Stimulated activated CD8-positive, alpha-beta memory T cell treated with anti-CD3 and anti-CD28 coated beads, Interleukin-15, amount 100 ng/mL, for 4 hours (primary cell): ENCODE measurements around the gene ALS2.
"Not testable (repeated sequence)": the region's sequence is repeated elsewhere in the genome, so short reads cannot be mapped to it uniquely, and the experiment has no call there.

ENCODE experiments used
- DNase-seq, 2 donors: peaks; one replicate each; pipeline ENCODE4 v3.0.0-alpha.2; 2020; ENCODE audit warnings: low read depth in 2 of 2

Gene ALS2

GRCh38 chr2:201780674-201781493, at the start of gene ALS2:
ALS2 (minus strand) TSS chr2:201780933; CDS start chr2:201768885, 12,048 bp downstream.
- DNase-seq, result peak; percentile 84 to 87

GRCh38 chr2:201828220-201828619, 47.5 kb upstream of the ALS2 start:
- no peak for DNase-seq

DNA sequence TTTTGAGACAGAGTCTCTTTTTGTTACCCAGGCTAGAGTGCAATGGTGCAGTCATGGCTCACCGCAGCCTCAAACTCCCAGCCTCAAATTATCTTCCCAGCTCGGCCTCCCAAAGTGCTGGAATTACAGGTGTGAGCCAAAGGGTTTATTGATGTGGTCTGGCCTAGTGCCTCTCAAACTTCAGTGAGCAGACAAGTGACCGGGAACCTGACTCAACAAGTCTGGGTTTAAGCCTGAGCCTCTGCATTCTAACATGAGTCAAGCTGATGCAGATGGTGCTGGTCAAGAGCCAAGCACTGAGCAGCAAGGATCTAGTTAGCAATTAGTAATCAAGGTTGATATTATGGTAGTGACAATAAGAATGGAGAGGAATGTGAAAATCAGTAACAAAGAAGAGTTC, 46.9 kb upstream of the ALS2 start:
- no peak for DNase-seq

DNA sequence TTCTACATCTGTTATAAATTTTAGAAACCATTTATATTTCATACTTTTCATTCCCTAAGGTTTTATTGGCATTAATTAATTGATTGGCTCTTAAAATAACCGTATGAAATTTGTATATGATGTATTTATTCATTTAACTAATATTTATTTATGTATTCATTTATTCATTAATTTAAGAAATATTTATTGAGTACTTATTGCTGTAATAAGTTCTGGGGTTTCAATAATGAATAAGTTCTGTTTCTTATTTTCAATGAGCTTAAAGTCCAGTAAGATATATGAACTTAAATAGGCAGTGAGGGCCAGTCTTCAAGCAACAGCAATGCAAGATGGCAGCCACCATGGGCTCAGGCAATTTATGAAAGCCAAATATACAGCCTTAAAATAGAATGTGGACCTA, 43.5 kb upstream of the ALS2 start:
- DNase-seq, result no peak

DNA sequence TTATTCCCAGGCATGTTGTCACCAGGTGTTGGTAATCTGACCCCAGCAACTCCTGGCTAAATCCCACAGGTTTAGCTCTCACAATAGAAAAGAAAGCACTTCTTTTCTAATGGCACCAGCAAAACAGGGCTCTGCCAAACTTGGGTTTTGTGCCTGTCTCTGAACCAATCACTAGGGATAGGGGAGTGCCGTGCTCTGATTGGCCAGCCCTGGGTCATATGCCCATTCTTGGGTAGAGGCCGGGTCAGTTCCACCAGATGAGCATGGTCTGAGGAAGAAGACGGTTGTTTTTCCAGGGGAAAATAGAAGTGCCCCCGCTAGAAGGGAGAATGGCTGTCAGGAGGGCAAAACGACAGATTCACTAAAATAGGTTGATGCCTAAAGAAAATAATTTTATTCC, 40.3 kb upstream of the ALS2 start:
- DNase-seq, result no peak

DNA sequence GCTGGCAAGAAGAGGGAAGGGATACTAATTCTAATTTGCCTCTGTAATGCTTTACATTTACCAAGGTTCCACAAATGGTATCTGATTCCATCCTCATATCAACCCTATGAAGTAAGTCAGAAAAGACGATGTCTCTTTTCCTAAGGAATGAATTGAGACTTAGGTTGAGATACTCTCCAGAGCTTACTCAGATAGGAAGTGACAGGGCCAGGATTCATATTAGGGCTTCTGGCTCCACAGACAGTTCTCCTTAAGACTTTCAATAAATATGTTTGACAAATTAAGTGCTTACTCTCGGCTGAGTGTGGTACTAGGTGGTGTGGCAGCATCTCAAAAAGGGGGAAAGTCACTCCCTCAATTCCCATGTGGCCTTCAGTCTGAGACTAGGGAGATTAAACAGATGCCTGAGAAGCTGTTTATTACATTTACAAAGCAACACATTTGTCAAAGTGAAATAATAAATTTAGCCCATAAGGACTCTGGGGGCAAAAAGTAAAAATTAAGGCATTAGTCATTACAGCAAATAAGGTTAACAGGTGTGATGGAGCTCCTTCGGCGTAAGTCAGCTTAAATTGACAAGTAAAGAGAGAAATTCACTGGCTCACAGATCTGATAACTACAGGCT, 39.8 kb upstream of the ALS2 start:
- no peak for DNase-seq

DNA sequence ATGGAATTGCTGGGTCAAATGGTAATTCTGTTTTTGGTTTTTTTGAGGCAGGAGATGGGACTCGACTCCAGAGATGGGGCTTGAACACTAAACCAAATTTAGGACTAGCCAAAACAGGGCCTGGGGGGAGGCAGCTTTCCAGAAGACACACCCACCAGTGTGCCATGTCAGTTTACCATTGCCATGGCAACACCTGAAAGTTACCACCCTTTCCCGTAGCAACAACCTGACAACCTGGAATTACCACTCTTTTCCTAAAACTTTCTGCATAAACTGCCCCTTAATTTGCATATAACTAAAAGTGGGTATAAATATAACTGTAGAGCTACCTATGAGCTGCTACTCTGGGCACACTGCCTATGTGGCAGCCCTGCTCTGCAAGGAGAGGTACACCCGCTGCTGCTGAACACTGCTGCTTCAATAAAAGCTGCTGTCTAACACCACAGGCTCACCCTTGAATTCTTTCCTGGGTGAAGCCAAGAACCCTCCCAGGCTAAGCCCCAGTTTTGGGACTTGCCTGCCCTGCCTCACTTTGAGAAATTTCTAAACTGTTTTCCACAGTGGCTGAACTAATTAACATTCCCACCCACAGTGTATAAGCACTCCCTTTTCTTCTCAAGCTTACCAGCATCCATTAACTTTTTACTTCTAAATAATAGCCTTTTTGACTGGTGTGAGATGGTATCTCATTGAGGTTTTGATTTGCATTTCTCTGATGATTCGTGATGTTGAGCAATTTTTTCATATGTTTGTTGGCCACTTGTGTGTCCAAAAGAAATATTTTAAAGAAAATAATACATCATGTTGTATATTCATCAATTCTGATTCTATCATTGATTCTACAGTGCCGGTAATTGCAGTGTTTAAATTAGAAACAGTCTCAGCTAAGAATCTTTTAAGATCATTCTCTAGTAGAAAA, 36.2 kb upstream of the ALS2 start:
- DNase-seq, result no peak

DNA sequence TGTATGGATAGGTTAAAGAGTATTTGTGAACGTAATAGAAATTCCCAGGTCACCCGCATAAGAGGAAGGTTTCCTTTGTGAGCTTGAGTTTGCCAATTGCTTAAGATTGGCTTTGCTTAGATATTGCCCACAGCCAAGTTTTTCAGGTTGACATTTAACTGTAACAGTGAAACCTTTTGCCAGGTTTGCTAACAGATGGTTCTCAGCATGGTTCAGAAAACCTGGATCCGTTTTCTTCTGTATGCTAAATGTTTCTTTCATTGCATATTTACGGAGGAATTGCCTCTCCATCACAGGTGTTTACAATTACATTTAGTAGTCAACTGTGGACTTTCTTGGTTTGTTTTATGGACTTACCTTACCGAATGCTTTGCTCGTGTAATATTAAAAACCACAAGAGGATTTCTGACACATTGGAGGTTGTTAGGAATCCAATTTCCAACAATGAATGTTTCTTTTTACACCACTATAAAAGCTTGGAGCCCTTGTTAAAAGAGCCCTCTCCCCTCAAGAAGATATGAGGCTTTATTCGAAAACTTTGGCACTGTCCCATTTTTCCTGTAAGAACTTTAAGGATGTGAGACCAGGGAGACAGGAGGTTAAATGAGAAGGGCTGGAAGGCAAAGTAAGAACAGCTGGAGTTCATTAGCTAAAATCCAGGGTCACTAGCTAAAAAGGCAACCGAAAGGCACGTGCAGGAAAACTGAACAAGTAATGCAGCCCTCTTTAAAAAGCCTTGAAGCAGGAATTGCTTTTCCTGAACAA, 33.4 kb upstream of the ALS2 start:
- no peak for DNase-seq

- not testable (repeated sequence) for DNase-seq
These were observed 29.9 kb upstream of the ALS2 start for GRCh38 chr2:201810604-201811003.

- no peak for DNase-seq
These were observed 28.9 kb upstream of the ALS2 start for GRCh38 chr2:201809633-201810032.

GRCh38 chr2:201808027-201808426, 27.3 kb upstream of the ALS2 start:
- DNase-seq, result no peak

DNA sequence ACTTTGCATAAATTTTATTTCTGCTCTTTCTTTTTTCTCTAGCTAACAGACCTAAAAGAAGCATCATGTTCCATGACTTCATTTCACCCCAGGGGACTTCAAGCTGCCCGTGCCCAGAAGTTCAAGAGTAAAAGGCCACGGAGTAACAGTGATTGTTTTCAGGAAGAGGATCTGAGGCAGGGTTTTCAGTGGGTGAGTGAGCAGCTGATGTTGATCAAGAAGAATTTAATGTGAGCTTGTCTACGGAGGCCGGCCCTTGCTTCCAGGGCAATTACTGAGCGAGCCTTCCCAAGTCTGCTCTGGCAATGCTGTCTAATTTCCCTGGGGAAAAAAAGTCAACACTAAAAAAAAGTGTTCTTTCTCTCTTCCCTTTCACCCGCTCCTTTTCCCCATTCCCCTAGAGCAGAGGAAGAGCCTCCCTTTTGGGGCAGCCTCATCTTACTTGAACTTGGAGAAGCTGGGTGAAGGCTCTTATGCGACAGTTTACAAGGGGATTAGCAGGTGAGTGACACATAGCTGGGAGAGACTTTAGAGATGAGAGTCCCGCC, 26.8 kb upstream of the ALS2 start:
- DNase-seq, result no peak

GRCh38 chr2:201806442-201807170, 25.9 kb upstream of the ALS2 start, which contains the start of gene CDK15:
CDK15 (plus strand) TSS chr2:201806537; CDS start chr2:201806665, 128 bp downstream.
- no peak for DNase-seq

GRCh38 chr2:201798914-201799285, 18.2 kb upstream of the ALS2 start:
- not testable (repeated sequence) for DNase-seq

- DNase-seq, result no peak
These were observed 17.6 kb upstream of the ALS2 start for GRCh38 chr2:201798252-201798913.

GRCh38 chr2:201797175-201797840, 16.6 kb upstream of the ALS2 start:
- no peak for DNase-seq

- DNase-seq, result no peak
These were observed 15.7 kb upstream of the ALS2 start for GRCh38 chr2:201796478-201796865.

GRCh38 chr2:201795607-201796477, 15.1 kb upstream of the ALS2 start:
- DNase-seq, result no peak
